Inflammatory macrophage (primary cell): ENCODE measurements around the gene FZD10.

Experiments
- DNase-seq, 2 donors: peaks; one replicate each; pipeline ENCODE4 v3.0.0-alpha.2; 2020 to 2022

Gene FZD10

DNA sequence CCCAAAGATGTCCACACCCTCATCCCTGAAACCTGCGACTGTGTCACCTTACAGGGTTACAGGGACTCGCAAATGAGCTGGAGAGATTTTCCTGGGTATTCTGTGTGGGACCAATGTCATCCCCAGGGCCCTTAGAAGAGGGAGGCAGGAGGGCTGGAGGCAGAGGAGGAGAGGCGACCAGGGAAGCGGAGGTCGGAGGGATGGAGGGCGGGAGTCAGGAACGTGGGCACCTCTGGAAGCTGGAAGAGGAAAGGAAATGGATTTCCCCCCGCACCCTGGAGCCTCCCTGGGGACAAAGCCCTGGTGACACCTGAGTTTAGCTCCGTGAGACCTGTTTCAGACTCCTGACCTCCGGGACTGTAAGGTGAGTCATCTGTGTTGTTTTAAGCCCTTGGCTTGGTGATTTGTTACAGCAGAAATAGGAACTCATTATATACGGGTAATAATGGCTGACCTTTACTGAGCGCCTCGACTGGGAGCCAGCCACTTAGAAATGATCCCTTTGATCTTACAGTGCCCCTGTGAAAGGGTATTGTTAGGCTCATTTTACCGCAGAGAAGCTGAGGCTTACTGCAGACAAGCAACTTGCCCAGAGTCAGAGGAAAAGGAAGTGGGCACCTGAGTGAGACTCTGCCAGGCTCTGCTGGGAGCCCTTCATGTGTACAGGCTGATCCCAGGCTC lies 29.3 kb upstream of the FZD10 start:
- DNase-seq, result no peak

DNA sequence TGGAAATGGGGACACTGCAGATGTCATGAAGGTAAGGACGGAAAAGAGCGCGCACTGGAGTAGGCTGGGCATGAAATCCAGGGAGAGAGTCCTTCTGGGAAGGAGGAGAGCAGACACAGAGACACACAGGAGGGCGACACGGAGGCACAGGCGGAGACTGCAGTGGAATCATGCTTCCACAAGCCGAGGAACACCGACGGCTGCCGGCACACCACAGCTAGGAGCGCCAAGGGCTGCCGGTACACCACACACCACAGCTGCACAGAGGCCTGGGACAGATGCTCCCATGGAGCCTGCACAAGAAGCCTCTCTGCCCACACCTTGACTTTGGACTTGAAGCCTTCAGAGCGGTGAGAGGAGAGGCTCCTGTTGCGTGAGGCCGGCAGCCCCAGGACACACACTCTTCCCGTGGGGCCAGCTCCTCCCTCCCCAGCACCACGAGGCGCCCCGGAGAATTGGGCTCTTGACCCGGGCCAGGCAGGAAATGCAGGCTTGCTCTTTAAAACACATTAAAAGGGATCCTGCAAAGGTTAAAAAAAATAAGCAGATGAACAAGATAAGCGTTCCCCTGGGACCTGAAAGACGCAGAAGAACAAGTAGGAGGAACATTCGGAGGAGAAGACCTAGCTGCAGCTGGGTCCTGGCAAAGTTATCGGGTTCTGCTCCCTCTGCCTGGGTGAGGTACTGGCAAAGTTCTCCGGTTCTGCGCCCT lies 28.3 kb upstream of the FZD10 start:
- no peak for DNase-seq

- no peak for DNase-seq
Measured at GRCh38 chr12:130134563-130134915, 27.7 kb upstream of the FZD10 start.

DNA sequence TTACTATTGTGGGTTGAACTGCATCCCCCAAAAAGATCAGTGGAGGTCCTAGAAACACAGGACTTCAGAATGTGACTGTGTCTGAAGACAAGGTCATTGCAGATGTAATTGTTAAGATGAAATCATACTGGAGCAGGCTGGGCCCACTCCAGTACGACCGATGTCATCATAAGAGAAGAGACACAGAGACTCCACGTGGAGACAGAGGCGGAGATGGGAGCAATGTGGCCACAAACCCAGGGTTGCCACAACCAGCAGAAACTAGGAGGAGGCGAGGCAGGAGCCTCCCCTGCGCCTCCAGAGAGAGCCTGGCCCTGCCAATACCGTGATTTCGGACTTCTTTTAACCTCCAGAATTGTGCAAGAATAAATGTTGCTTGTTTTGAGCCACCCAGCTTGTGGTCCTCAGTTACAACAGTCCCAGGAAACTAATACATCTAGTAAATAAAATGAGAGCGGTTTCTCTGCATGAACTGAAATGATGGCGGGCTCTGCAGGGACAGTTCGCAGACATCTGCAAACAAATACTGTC lies 25.7 kb upstream of the FZD10 start:
- DNase-seq, result no peak

DNA sequence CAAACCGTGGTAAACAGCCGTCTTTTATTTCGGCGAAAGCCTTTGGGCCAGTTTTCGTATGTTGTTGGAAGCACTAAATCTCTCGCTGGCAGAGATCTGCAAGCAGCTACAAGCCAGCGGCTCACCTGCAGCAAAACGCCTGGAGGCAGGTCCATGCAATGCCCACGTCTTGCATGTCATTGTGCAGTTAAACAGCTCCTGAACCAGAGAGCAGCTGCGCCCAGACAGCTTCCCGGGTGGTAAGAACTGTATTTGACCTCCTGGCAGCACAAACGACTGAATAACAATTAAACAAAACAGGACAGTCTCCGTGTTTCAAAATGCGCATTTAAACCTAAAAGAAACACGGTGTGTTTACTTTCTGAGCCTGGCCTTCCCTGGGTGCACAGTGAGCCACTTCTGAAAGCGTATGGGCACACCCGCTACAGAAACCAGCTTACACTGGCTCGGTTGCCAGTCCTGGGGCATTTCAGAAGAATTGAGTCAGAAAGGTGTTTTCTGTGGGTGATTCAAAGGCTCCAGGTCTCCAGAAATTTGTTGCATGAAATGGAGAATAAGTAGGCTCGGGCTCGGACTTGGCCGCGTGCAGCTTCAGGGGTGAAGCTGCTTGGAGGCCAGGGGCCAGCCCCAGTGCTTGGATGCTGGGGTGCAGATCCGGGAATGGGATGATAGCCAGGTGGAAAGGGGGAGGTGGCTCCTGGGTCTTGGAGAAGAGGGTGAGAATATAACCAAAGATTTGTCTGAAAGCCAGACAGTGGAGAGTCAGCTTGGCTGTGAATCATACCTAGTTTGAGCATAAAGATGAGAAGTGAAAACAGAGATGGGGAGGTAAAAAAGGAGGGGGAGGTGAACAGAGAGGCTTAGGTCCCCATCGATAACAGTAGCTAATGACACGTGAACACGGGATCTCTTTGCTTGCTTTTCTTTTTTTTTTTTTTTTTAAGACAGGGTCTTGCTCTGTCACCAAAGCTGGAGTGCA lies 24.9 kb upstream of the FZD10 start:
- DNase-seq, result no peak

DNA sequence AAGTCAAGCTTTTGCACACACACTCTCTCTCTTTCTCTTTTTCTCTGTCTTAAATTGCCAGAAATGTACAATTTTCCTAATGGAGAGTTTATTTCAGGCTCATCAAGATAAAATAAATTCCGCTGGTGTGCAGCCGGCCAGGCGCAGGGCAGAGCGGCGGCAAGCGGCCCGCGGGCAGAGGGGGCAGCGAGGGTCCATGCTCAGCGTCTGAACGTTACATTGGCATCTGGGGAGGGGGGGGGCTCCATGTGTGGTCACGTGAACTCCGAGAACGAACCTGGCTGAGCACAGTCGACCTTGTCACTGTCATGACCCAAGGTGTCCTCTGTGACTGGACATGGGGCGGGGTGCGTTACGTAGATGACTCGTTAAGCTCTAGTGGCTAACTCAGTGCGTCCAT lies 23.8 kb upstream of the FZD10 start:
- DNase-seq, result no peak

DNA sequence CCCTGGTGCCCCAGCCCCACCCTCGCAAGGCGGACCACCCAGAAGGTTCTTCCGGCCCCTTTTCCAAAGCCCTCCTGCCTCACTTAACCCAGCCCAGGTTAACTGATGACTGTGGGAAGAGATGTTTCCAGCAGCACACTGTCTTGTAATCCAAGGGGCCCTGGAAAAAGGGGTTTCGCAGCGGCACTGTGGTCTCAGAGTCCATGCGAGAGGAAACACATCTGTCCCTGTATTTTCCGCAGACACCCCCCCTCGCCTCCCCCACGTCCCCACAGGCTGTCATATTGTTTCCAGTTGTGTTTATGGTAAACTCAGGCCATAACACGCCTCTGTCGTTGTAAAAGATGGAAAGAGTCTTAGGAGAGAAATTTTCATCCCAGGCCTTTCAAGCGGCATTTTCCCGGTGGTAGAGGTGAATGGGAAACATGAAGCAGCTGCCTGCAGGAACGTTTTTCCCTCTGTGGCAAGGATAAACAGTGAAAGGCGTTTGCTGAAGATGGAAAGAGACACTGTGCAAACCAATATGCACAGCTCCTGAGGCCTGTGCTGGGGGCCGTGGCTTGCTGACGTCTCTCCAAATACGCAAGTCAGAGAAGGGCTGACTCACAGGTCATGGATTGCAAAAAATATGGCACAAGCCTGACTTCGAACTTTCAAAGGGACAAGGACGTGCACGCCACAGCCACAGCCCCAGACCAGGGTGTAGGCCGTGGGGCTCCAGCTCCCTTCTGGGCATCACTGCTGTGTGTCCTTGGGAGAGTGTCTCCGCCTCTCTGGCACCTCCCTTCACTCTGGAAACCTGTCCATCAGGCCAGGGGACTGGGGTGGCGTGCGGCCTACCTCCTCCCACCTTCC lies 22.5 kb upstream of the FZD10 start:
- DNase-seq, result no peak

GRCh38 chr12:130141105-130141504 lies 21.2 kb upstream of the FZD10 start:
- no peak for DNase-seq

DNA sequence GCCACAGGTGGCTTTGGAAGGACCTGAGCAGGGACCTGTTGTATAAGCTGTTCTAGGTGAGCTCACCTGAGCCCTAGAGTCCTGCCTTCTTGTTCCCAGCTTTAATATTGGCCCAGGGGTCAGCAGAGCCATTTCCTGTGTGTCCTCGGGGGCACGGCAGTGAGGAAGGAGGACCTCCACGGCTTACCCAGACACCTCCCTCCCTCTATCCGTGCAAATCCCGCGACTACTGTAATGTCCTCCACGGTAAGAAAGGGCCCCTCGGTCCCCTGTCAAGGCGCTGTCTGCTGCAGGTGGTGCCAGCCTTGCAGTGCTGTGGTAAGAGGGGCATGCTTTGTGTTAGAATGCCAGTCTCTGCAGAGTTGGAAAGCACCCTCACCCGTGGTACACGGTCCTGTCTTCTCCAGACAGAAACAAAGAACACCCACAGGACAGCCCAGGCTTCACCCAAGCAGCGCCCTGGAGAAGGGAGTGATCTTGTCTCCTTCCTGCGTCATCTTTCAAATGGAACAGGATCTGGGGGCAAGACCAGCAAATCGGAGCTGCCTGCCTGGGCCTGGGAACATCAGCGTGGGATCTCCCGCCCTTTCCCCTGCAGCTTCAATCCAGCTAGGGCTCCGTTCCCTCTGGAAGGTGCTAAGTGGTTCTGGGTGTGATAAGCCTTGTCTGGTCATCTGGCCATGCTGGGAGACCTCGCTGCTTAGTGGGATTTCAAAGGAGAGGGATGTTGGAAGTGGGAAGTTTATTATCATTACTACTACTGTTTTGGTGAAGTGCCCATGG lies 20.2 kb upstream of the FZD10 start:
- no peak for DNase-seq

DNA sequence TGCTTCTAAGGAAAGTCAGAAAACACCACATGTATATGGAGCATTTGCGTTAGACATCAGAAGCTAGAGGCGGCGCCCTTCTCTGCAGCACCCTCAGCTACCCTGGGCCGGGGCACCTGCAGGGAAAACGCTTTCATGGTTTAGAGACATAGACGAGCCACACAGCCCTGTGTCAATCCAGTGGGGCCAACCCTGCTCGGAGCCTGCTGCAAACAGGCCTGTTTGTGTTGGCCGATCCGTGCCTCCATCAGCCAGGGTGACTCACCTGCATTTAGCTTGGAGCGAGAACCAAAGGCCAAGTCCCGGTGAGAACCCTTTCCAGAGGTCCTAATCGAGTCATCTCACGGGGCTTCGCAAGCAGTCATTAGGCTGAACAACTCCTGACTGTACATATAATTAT lies 19.5 kb upstream of the FZD10 start:
- DNase-seq, result no peak

DNA sequence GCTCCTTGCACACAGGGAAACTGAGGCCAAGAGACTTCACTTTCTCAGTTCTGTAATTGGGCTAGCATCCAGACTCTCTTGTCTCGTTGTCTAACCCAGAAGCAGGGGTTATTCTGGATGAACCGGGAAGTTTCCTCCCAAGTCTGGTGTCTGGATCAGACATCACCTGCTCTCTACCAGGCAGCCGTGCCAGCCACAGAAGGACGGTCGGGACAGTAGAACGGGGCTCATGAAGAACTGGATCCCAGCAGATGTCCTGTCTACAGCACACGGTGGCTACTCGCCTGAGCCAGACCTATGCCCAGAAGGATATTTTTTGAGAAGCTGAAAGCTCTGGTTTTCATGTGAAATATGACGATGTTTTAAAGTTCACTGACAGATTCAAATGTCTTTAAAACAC lies 19.1 kb upstream of the FZD10 start:
- DNase-seq, result no peak

- no peak for DNase-seq
Measured at GRCh38 chr12:130144256-130144655, 18.0 kb upstream of the FZD10 start.

DNA sequence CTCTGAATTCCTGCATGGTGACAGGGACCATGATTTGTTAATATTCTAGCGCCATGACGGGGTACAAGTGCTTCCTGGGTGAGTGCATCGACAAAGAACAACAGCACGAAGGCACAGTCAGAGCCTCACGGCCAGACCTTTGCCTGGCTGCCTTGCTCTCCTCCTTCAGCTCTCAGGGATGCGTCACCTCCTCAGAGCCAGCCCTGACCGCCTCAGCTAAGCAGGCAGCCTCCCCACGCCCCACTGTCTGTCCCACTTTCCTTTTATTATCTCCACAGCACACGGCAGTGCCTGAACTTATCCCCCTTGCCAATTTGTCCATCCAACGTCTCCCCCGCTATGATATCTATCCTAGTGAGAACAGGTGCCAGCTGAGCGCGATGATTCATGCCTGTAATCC lies 16.5 kb upstream of the FZD10 start:
- DNase-seq, result no peak

GRCh38 chr12:130146176-130146931 lies 15.9 kb upstream of the FZD10 start:
- no peak for DNase-seq

GRCh38 chr12:130147875-130148596 lies 14.2 kb upstream of the FZD10 start:
- no peak for DNase-seq

DNA sequence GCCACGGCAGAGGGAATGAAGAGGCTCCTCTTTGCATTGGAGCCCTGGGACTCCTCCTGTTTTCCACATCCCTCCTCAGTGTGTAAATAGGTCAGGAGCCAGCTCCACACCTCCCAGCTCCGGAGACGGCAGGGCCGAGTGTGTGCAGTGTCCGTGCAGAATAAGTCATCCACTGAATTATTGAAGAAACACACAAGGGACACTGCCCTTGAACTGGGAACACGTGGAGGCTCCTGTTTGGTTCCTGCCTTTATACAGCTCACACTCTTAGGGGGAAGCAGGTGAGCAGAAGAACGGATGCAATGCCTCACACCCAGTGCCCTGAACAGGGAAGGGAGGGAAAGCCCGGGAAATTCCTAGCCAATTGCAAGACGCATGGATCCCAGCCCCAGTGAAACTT lies 10.4 kb upstream of the FZD10 start:
- DNase-seq, result no peak

GRCh38 chr12:130152386-130152785 lies 9.9 kb upstream of the FZD10 start:
- no peak for DNase-seq

GRCh38 chr12:130153803-130154202 lies 8.5 kb upstream of the FZD10 start:
- no peak for DNase-seq

- DNase-seq, result no peak
Measured at GRCh38 chr12:130154276-130155070, 7.8 kb upstream of the FZD10 start.
